Loucy (cell line): Measurements from ENCODE around the gene SCN3A.

ENCODE experiments used
- H2AFZ ChIP-seq: fragments of 200-600 bp; sonication (generic); 2 replicates; pipeline ENCODE4 v1.6.0; 2016; ENCODE audit warnings: antibody characterized with exemption, mild to moderate bottlenecking, low read length, moderate library complexity
- H3F3A ChIP-seq: fragments of 200-600 bp; 2 replicates; pipeline ENCODE4 v1.6.0; 2016; ENCODE audit warnings: antibody characterized with exemption, low read depth, mild to moderate bottlenecking
- H3K27me3 ChIP-seq: fragments of 200-600 bp; sonication (generic); 2 replicates; pipeline ENCODE4 v1.6.1; 2014; ENCODE audit warnings: low read length, mild to moderate bottlenecking; ENCODE audit not compliant: insufficient read depth, poor library complexity, severe bottlenecking
- H3K36me3 ChIP-seq: fragments of 200-600 bp; sonication (generic); 2 replicates; pipeline ENCODE4 v1.6.1; 2016; ENCODE audit warnings: low read length; ENCODE audit not compliant: insufficient read depth
- H3K4me1 ChIP-seq: fragments of 200-600 bp; sonication (generic); 2 replicates; pipeline ENCODE4 v1.5.1; 2014; ENCODE audit warnings: low read length, mild to moderate bottlenecking; ENCODE audit not compliant: insufficient read depth, poor library complexity, severe bottlenecking
- H3K4me2 ChIP-seq: fragments of 200-600 bp; sonication (generic); 2 replicates; pipeline ENCODE4 v1.6.0; 2014; ENCODE audit warnings: antibody characterized with exemption, low read length, low read depth, mild to moderate bottlenecking; ENCODE audit not compliant: poor library complexity, severe bottlenecking
- H3K4me3 ChIP-seq: fragments of 200-600 bp; sonication (generic); 2 replicates; pipeline ENCODE4 v1.5.1; 2014; ENCODE audit warnings: low read length, mild to moderate bottlenecking, mixed read lengths; ENCODE audit not compliant: poor library complexity, severe bottlenecking
- H3K79me2 ChIP-seq: fragments of 200-600 bp; sonication (generic); 2 replicates; pipeline ENCODE4 v1.6.1; 2014; ENCODE audit warnings: low read length; ENCODE audit not compliant: insufficient read depth
- H3K9ac ChIP-seq: fragments of 200-600 bp; sonication (generic); 2 replicates; pipeline ENCODE4 v1.6.0; 2014; ENCODE audit warnings: mild to moderate bottlenecking, low read depth, low read length, moderate library complexity; ENCODE audit not compliant: poor library complexity, severe bottlenecking
- H3K9me2 ChIP-seq: fragments of 200-600 bp; sonication (generic); replicated peaks from 2 replicates; pipeline ENCODE4 v1.6.1; 2016; ENCODE audit warnings: low read depth, low read length, mixed read lengths
- H3K9me3 ChIP-seq: fragments of 200-600 bp; sonication (generic); 2 replicates; pipeline ENCODE4 v1.6.1; 2014; ENCODE audit warnings: mild to moderate bottlenecking, antibody characterized with exemption, low read length, low read depth; ENCODE audit not compliant: insufficient read depth
- H4K20me1 ChIP-seq: fragments of 200-600 bp; sonication (generic); 2 replicates; pipeline ENCODE4 v1.6.0; 2014; ENCODE audit warnings: antibody characterized with exemption, low read length, mild to moderate bottlenecking; ENCODE audit not compliant: insufficient read depth, poor library complexity, severe bottlenecking
- EZH2phosphoT487 ChIP-seq: fragments of 200-600 bp; IDR thresholded peaks from 2 replicates; pipeline ENCODE4 v1.6.1; 2018; ENCODE audit warnings: antibody characterized with exemption, mild to moderate bottlenecking, moderate library complexity, borderline replicate concordance
- TF ChIP-seq, protein P1 (sequence below): fragments of 200-600 bp; sonication (generic); conservative IDR thresholded peaks from 2 replicates; pipeline ENCODE4 v1.5.1; 2014; ENCODE audit warnings: mild to moderate bottlenecking, antibody characterized with exemption, low read length

SCN3A gene

DNA sequence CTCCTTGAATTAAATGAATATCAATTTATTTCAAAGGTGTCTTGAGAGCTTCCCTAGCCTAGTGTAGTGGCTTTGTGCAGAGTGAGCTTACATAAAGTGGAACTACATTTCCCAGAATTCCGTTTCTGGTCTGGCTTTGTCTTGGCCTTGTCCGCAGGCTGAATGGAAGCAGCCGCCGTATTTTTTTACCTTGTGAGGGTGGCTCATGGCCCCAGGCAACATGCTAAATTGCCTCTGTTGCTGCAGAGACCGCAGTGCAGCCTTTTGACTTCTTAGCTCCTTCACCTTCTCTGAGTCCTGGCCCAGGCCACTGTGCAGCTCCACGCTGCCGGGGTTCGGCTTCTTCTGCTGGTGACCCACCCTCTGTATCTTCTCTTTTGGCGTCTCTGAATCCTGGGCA is 133.8 kb downstream of the SCN3A start:
- no peak overlapping the region for H3K4me3 ChIP-seq
- H3K36me3 ChIP-seq: no peaks in the 10 kb centered on the region
- H3K9me3 ChIP-seq: peaks cover 14% of the 10 kb centered on the region
- no peak for TF ChIP-seq EZH2phosphoT487
- TF ChIP-seq, protein P1, sequence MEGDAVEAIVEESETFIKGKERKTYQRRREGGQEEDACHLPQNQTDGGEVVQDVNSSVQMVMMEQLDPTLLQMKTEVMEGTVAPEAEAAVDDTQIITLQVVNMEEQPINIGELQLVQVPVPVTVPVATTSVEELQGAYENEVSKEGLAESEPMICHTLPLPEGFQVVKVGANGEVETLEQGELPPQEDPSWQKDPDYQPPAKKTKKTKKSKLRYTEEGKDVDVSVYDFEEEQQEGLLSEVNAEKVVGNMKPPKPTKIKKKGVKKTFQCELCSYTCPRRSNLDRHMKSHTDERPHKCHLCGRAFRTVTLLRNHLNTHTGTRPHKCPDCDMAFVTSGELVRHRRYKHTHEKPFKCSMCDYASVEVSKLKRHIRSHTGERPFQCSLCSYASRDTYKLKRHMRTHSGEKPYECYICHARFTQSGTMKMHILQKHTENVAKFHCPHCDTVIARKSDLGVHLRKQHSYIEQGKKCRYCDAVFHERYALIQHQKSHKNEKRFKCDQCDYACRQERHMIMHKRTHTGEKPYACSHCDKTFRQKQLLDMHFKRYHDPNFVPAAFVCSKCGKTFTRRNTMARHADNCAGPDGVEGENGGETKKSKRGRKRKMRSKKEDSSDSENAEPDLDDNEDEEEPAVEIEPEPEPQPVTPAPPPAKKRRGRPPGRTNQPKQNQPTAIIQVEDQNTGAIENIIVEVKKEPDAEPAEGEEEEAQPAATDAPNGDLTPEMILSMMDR: no peak
- no peak overlapping the region for H2AFZ ChIP-seq
- H3F3A ChIP-seq: no peaks in the 10 kb centered on the region
- H3K4me1 ChIP-seq: peaks cover 28% of the 10 kb centered on the region
- no peaks in the 10 kb centered on the region for H3K27me3 ChIP-seq
- H3K4me2 ChIP-seq: no peak overlapping the region
- H4K20me1 ChIP-seq: no peaks in the 10 kb centered on the region
- no peak overlapping the region for H3K9ac ChIP-seq
- H3K9me2 ChIP-seq: no peaks in the 10 kb centered on the region
- no peaks in the 10 kb centered on the region for H3K79me2 ChIP-seq

DNA sequence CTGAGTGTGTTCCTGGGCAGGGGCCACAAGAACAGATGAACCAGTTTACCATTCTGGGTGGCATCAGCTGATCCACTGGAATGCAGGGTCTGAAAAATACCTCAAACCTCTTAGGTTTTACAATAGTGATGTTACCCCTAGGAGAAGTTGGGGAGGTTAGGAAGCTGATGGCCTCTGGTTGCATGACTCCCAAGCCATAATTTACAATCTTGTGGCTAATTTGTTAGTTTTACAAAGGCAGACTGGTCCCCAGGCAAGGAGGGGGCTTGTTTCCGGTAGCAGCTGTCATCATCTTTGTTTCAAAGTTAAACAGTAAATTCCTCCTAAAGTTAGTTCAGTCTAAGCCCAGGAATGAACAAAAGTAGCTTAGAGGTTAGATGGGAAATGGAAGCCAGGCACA is 134.7 kb downstream of the SCN3A start:
- Histone ChIP-seq H3K36me3 (no peaks in the 10 kb centered on the region), H4K20me1 (no peaks in the 10 kb centered on the region), H3K79me2 (no peaks in the 10 kb centered on the region), H3K9ac (no peak overlapping the region), H3K9me3 (peaks cover 5% of the 10 kb centered on the region; the same call in 1 of the 2 replicates), H3K4me1 (peaks cover 28% of the 10 kb centered on the region), H2AFZ (peak overlapping the region; percentile 21; the same call in 1 of the 2 replicates), H3K4me3 (no peak overlapping the region), H3K9me2 (no peaks in the 10 kb centered on the region), H3F3A (no peaks in the 10 kb centered on the region), H3K27me3 (no peaks in the 10 kb centered on the region), H3K4me2 (peak overlapping the region; percentile 61)
- TF ChIP-seq, protein P1: no peak
- no peak for TF ChIP-seq EZH2phosphoT487

DNA sequence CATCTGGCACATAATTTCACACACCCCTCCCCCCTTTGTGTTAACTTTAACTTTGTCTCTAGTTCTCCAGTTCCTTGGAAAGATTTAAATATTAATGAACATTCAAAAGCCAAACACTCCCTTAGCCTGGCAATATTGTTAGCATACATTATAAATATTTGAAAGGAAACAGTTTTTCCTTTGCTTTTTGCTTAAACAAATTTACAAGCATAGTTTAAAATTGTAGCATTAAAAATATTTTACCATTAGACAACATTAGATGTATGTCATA is 135.4 kb downstream of the SCN3A start:
- Histone ChIP-seq H3K36me3 (no peaks in the 10 kb centered on the region), H3K27me3 (no peaks in the 10 kb centered on the region), H3K4me1 (peaks cover 28% of the 10 kb centered on the region), H3K4me2 (peak overlapping the region; percentile 61), H3K9me2 (no peaks in the 10 kb centered on the region), H3K79me2 (no peaks in the 10 kb centered on the region), H3K9ac (no peak overlapping the region), H3F3A (no peaks in the 10 kb centered on the region), H4K20me1 (no peaks in the 10 kb centered on the region), H3K4me3 (peak overlapping the region; percentile 40), H2AFZ (peak overlapping the region; percentile 72; the same call in 1 of the 2 replicates), H3K9me3 (no peaks in the 10 kb centered on the region)
- TF ChIP-seq, protein P1: no peak
- no peak for TF ChIP-seq EZH2phosphoT487
